ENCODE measurements around the gene IL9.

IL9 gene

DNA sequence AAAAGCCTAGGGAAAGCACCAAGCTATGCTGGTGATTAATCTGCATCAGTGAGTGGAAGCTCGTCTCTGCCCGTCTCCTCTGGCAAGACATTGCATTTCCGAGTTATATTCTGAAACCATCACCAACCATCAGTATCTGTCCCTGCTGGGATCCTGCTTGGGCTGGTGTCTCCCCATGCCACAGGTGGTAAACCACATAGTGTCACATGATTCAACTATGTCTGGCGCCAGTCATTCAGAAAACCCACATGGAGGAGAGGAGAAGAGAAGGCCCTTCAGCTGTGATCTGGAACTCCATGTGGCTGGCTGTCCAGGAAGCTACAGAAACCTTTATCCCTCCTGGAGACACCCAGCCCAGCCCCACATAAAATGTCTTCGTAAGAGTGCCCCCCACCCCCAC lies 4.8 kb downstream of the IL9 start:
- DNase-seq: no peak

DNA sequence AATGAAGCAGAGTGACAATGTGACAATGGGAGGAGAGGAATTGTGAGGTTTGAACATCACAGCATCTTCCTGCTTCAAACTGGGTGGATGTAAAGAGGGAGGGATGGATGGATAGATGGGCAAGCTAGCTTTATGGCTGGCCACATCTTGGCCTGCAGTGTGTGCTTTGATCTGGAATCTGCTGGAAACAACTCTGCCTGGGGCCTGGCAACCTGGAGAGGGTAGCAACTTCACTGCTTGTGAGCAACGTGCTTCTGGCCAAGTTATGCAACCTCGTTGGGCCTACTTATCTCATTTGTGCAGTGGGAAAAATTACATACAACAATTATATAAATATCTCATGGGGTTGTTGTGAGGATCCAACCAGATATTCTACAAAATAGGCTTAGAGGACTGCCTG lies 5.3 kb downstream of the IL9 start:
- DNase-seq: no peak

- DNase-seq: no peak
Measured at GRCh38 chr5:135887881-135888614, 7.6 kb downstream of the IL9 start.

- peak; percentile 38 to 41 for DNase-seq
Measured at GRCh38 chr5:135887447-135887864, 8.2 kb downstream of the IL9 start.

- no peak for DNase-seq
Measured at GRCh38 chr5:135886136-135886535, 9.5 kb downstream of the IL9 start.

DNA sequence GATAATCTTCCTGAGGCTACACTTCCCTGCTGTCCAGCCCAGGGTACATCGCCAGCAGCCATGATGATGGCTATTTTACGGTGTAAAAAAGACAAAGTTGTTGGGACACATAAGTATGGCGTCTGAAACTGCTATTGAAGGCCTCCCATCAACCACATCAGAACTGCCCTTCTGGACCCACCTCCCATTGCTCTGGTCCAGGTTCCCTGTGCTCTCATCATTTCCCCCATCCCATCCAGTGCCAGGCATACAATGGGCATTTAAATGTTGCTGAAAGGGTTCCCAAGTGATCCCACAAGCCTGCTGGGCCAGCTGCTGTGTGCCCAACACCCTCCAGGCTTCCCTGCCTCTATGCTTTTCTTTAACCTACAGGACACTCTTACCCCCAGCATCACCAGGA lies 10.6 kb downstream of the IL9 start:
- DNase-seq: no peak

DNA sequence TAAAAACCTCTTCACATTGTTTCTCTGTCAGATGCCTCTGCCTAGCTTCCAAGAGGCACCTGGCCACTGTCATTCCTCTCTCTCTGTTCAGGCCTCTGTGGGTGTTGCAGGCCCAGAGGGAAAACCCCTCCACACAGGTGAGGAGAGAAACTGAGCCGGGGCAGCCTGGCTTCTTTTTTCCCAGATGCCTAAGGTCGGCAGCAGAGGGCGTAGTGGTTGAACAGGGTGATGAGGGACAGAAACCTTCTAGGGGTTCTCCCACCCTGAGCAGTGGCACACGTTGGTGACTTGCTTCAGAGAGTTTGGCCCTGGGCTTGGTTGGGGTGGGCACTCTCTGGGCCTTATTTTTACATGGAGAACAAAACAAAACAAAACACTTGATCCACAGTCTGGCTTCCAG lies 12.2 kb downstream of the IL9 start:
- no peak for DNase-seq

DNA sequence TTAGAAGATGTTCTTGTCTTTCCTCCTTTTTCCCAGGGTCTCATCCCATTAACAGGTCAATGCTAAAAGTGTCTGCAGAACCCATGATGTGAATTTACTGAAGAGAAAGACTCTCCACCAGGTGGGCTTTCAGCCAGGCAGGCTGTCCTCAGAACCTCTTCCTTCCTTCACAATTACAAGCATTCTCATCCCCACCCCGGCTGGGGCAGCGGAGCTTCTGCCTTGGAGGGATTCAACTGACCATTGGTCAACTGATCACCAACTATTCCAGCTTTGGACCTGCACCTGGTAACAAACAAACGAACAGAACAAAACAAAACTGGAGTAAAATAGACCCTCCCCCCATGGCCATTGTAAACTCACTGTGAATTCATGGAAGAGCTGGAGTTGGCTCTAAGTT lies 12.6 kb downstream of the IL9 start:
- DNase-seq: no peak

DNA sequence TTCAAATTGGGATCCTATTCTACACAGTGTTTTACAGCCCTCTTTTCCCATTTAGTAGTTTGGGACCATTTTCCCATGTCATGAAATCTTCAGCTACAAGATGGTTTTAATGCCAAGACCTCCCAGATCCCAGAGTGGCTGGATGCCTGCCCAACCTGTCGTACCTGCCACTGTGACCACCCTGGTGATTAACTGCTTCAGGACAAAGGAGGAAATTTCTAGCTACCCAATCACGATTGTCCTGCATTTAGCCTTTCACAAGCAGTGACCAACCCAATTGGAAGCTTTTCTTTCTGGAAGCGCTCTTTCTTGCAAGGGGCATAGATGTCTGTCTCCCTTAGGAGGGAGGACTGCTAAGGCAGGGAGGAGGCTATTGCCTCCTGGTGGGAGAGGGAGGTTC lies 13.8 kb downstream of the IL9 start:
- DNase-seq: no peak

DNA sequence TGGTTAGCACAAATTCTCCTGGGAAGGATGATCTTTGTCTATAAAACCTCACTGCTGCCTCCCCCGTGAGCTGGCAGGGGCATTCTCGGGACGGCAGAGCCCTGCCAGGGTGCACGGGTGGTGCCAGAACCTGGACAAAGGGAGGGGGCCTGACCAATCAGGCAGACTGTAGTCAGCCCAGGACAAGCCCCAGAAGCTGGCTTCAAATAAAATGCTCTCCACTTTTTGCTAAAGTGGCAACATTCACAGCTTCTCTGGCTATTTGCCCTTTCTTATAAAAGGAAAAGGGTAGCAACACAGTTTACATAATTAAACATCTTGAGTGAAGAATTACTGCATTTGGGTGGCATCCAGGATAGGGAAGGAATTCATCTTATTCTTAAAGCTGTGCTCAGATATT lies 14.4 kb downstream of the IL9 start:
- DNase-seq: no peak

DNA sequence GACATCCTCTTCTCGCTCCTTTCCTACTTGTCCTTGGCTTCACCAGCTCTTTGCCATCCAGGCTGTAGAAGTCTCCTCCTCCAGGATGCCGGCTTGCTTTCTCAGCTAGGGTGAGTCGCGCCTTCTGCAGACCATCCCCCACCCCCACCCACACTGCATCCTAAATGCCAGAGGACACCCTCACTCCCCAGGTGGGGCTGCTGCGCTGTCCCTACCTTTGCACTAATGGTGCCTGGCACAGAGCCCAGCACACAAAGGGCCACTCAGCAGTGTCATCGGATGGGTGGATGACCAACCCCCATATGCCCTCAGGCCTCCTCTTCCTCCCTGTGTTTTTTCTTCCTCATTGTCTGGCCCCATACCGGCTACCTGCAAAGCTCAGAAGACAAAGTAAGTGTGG lies 14.8 kb downstream of the IL9 start:
- DNase-seq: no peak

DNA sequence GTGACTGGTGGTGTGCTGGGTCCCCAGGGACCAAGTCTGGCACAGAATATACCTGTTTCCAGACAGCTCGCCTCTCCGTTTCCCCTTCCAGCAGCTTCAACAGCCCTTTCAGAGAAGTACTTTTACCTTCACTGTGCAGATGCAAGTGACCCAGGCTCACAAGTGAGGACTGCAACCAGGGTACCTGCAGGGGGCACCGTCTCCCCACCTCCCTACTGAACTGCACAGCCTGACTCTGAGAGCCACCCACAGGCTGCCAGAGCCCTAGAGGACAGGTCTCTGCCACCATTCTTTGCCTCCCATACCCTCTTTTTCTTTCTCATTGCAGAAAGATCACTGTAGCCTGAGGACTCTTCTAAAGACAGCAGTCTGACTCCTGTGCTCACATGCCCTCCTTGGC lies 15.4 kb downstream of the IL9 start:
- no peak for DNase-seq

DNA sequence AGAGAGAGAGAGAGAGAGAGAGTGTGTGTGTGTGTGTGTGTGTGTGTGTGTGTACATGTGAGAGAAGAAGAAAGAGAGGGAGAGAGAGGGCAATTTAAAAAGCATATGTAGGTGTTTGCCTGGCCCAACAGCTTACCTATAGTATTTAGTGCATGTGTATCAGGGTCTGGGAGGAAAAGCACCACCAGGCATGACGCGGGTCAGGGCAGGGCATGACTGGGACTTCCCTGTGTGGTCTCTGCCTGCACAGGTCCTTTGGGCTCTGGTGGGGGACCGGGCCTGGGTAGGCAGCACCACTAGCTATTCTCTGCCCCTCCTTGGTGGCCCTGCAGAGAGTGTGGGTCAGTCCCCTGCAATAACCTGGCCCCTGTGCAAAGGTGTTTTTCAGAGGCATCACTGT lies 16.1 kb downstream of the IL9 start:
- DNase-seq: no peak

GRCh38 chr5:135878156-135878620 lies 17.5 kb downstream of the IL9 start:
- DNase-seq: no peak

DNA sequence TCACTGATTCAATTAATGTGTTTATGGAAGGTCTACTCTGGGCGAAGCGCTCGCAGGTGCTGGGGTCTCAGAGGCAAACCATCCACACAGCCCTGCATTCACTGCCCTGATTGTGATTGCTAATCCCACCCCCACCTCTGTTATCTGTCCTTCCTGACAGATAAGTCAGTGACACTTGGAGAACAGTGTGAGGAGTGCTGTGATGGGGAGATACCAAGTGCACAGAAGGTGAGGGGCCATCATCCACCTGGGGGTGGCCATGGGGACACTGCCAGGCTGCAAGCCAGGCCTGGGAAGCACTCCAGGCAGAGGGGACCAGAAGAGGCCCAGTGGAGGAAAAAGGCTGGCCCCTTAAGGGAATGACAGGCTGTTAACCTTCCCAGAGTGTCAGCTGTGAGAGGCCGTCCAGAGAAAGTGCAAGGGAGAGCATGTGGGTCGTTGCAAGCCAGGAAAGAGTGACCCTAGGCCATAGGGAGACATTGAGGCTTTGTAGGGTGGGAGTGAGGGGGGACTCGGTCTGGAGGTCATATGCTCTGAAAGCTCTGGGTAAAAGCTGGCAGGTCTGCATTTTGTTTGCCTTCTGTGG lies 18.0 kb downstream of the IL9 start:
- DNase-seq: no peak

DNA sequence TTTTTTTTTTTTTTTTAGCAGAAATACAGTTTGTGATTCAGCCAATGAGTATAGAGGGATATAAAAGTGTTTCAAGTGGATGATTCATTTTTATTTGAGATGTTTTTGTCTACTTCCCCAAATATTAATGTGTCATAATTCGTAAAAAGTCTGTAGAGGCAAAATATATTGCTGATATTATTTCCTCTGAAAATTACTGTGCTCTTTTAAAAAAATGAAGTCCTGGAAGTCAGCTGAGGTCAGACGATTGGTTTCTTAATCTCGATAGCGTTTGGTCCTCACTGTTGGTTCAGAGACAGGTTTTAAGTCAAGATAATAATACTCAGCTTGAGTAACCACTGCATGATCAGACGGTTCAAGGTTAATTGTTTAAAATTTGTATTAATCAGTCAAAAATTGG lies 19.5 kb downstream of the IL9 start:
- DNase-seq: no peak

- no peak for DNase-seq
Measured at GRCh38 chr5:135875567-135875966, 20.1 kb downstream of the IL9 start.

DNA sequence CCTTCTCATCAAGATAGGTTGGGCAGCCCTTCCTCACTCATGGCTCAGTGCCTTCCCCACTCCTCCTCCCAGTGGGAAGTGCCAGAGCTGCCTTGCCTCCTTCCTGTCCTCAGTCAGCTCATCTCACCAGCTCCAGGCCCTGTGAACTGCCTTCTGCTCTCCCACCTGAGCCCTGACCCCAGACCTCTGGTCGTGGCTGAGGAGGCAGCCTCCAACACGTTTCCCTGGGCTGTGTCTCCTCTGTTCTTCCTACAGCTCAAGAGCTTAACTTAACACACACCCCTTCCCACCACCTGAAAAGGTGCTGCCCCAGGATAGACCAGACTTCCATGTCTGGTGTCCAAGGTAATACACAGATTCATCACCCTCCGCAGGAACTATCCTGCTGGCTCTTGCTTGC lies 21.2 kb downstream of the IL9 start:
- no peak for DNase-seq

DNA sequence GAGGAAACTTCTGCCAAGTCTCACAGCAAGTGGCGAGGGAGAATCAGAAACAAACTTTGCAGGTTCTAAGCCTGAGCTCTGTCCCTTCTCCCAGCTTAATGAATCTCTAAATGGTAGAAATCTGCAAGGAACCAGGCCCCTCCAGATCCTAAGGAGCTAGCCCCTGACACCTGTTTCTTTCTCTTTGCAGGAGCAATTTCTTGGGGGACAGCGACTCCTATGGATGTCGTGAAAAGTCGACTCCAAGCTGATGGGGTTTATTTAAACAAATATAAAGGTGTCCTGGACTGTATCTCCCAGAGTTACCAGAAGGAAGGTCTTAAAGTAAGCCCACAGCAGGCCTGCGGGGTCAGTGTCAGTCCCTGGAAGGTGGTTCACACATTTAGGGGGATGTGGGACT lies 21.8 kb downstream of the IL9 start:
- no peak for DNase-seq

- no peak for DNase-seq
Measured at GRCh38 chr5:135871268-135871915, 24.2 kb downstream of the IL9 start.

- DNase-seq: no peak
Measured at GRCh38 chr5:135869935-135870334, 25.7 kb downstream of the IL9 start.

DNA sequence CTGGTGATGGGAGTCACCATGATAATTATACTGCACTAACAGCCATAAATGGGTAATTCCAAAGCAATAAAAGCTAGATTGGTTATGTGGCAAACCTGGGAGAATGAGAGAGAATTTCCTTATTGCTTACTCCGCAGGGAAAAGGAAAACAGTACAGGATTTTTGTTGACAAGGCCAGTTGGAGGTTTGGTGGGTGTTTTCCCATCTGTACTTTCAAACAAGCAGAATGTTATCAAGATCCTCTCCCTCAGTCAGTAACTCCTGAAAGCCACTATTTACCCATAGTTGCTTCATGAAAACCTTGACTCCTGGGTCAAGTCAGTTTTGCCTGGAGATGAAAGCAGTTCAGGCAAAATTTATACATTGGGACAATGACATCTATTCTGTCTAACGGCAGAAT lies 26.4 kb downstream of the IL9 start:
- no peak for DNase-seq

DNA sequence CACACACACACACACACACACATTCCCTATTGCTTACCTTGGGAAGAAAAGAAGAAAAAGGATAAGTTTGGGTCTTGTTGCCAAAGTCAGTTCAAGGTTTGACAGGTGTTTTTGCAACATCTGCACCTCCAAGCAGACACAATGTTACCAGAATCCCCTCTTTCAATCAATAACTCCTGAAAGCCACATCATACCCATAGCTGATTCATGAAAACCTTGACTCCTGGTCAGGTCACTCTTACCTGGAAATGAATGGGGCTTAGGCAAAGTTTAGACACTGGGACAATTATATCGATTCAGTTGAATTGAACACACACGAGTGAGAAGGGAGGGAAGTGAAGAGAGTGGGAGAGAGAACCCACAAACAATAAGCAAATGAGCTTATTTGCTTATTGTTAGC lies 27.0 kb downstream of the IL9 start:
- no peak for DNase-seq

- DNase-seq: no peak
Measured at GRCh38 chr5:135867599-135867998, 28.0 kb downstream of the IL9 start.

- DNase-seq: no peak
Measured at GRCh38 chr5:135866016-135866415, 29.6 kb downstream of the IL9 start.

Measured in stimulated activated CD4-positive, alpha-beta T cell treated with anti-CD3 and anti-CD28 coated beads, Interleukin-4, amount 100 ng/mL, for 4 hours (primary cell).